Activated naive CD8-positive, alpha-beta T cell treated with anti-CD3 and anti-CD28 coated beads for 36 hours (primary cell): ENCODE measurements around the gene LPP. TPM values are rescaled to one million over a fixed set of nuclear protein-coding genes. Genes with fewer than 3 reads are reported as not detected.
A peak's percentile ranks its signal among the peaks of the same experiment; 100 is the strongest.
"Not testable (repeated sequence)": the region's sequence is repeated elsewhere in the genome, so short reads cannot be mapped to it uniquely, and the experiment has no call there.

Source experiments
- DNase-seq: peaks from one replicate; pipeline ENCODE4 v3.0.0; 2021
- H3K27ac Mint-ChIP-seq: one replicate; pipeline ENCODE4 v1.8.0; 2022; ENCODE audit warnings: mild to moderate bottlenecking, moderate library complexity, mixed read lengths
- H3K27me3 Mint-ChIP-seq: one replicate; pipeline ENCODE4 v1.8.0; 2022; ENCODE audit warnings: mild to moderate bottlenecking, mixed read lengths
- H3K36me3 Mint-ChIP-seq: one replicate; pipeline ENCODE4 v1.8.0; 2021; ENCODE audit warnings: mild to moderate bottlenecking, mixed read lengths
- H3K4me1 Mint-ChIP-seq: one replicate; pipeline ENCODE4 v1.8.0; 2021; ENCODE audit warnings: mixed read lengths
- H3K4me3 Mint-ChIP-seq: one replicate; pipeline ENCODE4 v1.8.0; 2022; ENCODE audit warnings: mild to moderate bottlenecking, moderate library complexity, mixed read lengths
- H3K9me3 Mint-ChIP-seq: one replicate; pipeline ENCODE4 v1.8.0; 2022; ENCODE audit warnings: mixed read lengths
- total RNA-seq, 2 experiments: library from RNA; stranded (reverse); gene quantifications; one replicate each; pipeline ENCODE4 v1.2.3, GENCODE V29; 2021

Gene LPP
- total RNA-seq, 2 experiments from 2014 or later: 15.0 to 15.3 TPM

DNA sequence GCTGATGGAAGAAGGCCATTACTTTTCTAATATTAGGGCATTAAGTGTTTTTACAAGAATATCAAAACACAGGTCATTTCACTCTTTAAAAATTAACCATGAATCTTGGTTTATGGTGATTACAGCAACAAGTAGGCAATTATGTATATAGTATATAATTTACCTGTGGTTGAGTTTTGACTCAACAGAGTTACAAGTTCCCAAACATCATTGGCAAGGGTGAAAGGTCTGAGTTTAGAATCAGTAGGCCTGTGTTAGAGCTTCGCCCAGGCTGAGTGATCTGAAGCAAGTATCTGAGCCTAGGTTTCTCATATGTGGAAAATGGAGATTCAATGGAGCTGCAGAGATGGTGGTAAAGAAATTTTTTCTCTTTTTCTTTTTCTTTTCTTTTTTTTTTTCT lies 25.1 kb upstream of the LPP start:
- Mint-ChIP-seq H3K4me3 (no peak overlapping the region), H3K27ac (no peak overlapping the region), H3K27me3 (no peaks in the 10 kb centered on the region), H3K4me1 (peaks cover 3% of the 10 kb centered on the region), H3K36me3 (peaks cover 1% of the 10 kb centered on the region), H3K9me3 (no peaks in the 10 kb centered on the region)
- DNase-seq: no peak

DNA sequence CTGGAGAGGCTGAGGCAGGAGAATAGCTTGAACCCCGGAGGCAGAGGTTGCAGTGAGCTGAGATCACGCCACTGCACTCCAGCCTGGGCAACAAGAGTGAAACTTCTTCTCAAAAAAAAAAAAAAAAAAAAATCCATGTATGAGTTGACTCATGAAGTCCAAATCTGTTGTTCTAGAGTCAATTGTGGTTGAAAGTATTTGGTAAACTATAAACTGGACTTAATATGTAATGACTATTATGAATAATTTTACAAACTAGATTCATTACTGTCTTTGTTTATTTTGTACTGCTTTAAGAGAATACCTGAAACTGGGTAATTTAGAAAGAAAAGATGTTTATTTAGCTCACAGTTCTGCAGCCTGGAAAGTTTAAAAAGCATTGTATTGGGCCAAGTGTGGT lies 22.9 kb upstream of the LPP start:
- not testable (repeated sequence) for H3K27me3 Mint-ChIP-seq, H3K27ac Mint-ChIP-seq, H3K4me3 Mint-ChIP-seq, H3K36me3 Mint-ChIP-seq, H3K9me3 Mint-ChIP-seq, DNase-seq, H3K4me1 Mint-ChIP-seq

DNA sequence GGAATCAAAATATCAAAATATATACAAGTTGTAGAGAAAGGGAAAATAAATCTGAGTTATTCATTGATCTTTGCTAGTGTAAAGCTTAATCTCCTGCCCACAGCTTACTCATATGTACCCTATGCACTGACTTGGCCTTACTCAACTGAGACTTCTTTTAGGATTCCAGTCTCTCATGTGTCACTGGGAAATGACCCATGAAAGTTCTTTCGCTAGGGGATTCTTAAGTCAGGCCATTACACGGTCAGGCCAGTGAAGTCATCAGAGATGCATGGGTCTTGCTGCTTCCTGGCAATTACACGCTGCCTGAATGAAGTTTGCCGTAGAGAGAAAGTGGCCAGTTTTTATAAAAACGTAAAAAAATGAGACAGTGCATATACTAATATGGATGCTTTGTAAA lies 20.7 kb upstream of the LPP start:
- H3K9me3 Mint-ChIP-seq: peaks cover 3% of the 10 kb centered on the region
- no peak for DNase-seq
- peaks cover 1% of the 10 kb centered on the region for H3K36me3 Mint-ChIP-seq
- H3K27ac Mint-ChIP-seq: no peak overlapping the region
- no peaks in the 10 kb centered on the region for H3K27me3 Mint-ChIP-seq
- no peak overlapping the region for H3K4me3 Mint-ChIP-seq
- peaks cover 2% of the 10 kb centered on the region for H3K4me1 Mint-ChIP-seq

DNA sequence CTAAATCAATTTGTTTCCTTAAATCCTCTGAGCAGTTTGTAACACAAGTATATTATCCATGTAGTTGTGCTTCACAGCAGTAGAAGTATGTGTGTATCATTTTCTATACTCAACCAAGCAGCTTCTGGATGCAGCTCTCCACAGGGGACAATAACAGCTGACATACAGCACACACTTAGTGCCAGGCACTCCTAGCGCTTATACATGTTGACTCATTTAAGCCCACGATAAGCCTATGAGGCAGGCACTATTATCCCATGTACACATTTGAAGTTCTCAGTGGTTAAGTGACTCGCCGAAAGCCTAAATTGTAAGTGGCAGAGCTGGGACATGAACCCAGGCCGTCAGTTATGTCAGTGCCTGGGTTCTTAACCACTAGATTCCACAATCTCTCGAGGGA lies 20.3 kb upstream of the LPP start:
- Mint-ChIP-seq H3K36me3 (peaks cover 1% of the 10 kb centered on the region), H3K4me3 (no peak overlapping the region), H3K9me3 (peaks cover 3% of the 10 kb centered on the region), H3K4me1 (peaks cover 2% of the 10 kb centered on the region), H3K27ac (no peak overlapping the region), H3K27me3 (no peaks in the 10 kb centered on the region)
- no peak for DNase-seq

DNA sequence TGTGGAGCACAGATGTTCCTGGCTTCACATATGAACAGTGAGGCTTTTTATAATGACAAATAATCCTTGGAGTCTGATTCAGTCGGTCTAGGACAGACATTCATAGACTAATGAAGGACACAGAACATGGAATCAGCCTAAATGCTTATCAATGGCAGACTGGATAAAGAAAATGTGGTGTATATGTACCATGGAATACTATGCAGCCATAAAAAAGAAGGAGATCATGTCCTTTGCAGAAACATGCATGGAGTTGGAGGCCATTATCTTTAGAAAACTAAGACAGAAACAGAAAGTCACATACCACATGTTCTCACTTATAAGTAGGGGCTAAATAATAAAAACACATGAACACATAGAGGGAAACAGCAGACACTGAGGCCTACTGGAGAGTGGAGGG lies 19.9 kb upstream of the LPP start:
- DNase-seq: no peak
- no peaks in the 10 kb centered on the region for H3K27me3 Mint-ChIP-seq
- peaks cover 1% of the 10 kb centered on the region for H3K36me3 Mint-ChIP-seq
- H3K9me3 Mint-ChIP-seq: peaks cover 3% of the 10 kb centered on the region
- H3K4me1 Mint-ChIP-seq: peaks cover 2% of the 10 kb centered on the region
- no peak overlapping the region for H3K4me3 Mint-ChIP-seq
- no peak overlapping the region for H3K27ac Mint-ChIP-seq

DNA sequence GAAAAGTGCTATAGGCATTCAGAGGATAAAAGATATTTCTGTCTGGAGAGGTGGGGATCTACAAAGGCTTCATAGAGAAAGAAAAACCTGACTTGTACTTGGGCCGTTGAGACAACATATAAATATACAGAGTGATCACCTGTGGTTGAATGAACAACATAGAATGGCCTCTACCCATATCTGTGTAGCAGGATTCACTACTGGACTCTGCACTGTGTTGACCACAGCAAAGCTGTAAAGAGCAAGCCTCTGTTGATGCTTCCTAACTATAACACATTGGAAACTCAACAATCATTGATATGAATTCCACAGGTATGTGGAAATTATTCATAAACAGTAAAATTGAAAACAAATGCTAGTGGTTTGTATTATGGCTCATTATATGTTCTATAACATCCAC lies 19.1 kb upstream of the LPP start:
- Mint-ChIP-seq H3K9me3 (peaks cover 3% of the 10 kb centered on the region), H3K27me3 (no peaks in the 10 kb centered on the region), H3K4me1 (peaks cover 2% of the 10 kb centered on the region), H3K4me3 (no peak overlapping the region), H3K27ac (no peak overlapping the region), H3K36me3 (peaks cover 1% of the 10 kb centered on the region)
- DNase-seq: no peak

DNA sequence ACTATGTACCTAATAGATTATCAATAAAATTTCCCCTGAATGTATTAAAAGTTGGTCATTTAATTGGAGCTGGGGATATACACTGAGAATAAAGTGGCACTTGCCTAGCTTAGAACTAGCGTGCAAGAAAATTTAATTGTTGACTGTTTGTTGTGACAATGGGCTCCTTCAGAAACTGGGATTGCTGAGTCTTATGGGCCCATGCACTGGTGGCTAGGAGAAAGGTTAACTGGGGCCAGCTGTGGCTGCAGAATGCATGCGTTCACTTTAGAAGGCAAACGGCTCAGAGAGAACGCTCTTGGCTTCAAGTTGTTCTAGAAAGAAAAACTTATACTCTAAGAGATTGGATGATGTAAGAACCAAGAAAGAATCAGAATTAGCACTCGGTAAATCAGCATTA lies 18.7 kb upstream of the LPP start:
- Mint-ChIP-seq H3K4me3 (no peak overlapping the region), H3K27ac (no peak overlapping the region), H3K27me3 (no peaks in the 10 kb centered on the region), H3K4me1 (peaks cover 2% of the 10 kb centered on the region), H3K36me3 (peaks cover 1% of the 10 kb centered on the region), H3K9me3 (peaks cover 3% of the 10 kb centered on the region)
- no peak for DNase-seq

DNA sequence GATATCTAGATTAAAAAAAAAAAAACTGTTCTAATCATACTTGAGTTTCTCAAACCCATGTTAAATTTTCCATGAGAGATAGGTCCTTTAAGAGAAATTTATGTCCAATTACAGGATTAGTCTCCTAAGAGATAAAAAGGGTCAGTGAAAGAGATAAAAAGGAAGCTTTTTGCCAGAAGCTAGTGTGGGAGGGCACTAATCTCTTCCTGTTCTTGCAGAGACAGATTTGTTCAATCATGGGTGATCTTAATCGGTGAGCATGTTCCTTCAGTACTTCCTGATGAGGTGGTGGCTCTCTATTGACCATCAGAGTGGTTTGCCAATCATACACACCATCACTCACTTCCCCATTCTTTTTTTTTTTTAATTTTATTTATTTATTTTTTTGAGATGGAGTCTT lies 16.9 kb upstream of the LPP start:
- H3K27ac Mint-ChIP-seq: no peak overlapping the region
- peaks cover 2% of the 10 kb centered on the region for H3K4me1 Mint-ChIP-seq
- H3K9me3 Mint-ChIP-seq: peaks cover 3% of the 10 kb centered on the region
- no peak overlapping the region for H3K4me3 Mint-ChIP-seq
- no peaks in the 10 kb centered on the region for H3K27me3 Mint-ChIP-seq
- H3K36me3 Mint-ChIP-seq: peaks cover 1% of the 10 kb centered on the region
- no peak for DNase-seq

DNA sequence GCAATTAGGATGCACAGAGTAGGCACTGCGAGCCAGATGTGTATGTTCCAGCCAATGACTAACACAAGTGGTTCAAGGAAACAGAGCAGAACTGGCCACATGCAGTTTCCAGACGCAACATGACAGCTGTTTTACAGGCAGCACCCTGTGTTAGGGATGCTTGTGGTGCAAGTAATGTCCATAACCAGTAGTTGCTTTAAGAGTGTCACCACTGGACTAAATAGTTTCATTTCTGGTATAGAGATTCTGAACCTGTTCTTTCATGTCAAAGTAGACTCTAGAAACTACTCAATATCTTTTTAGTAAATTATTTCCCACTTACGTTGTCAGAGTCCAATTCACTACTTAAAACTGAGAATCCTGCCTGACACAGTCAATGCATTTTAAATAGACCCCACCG lies 14.5 kb upstream of the LPP start:
- Mint-ChIP-seq H3K27ac (no peak overlapping the region), H3K36me3 (no peaks in the 10 kb centered on the region), H3K4me3 (no peak overlapping the region)

DNA sequence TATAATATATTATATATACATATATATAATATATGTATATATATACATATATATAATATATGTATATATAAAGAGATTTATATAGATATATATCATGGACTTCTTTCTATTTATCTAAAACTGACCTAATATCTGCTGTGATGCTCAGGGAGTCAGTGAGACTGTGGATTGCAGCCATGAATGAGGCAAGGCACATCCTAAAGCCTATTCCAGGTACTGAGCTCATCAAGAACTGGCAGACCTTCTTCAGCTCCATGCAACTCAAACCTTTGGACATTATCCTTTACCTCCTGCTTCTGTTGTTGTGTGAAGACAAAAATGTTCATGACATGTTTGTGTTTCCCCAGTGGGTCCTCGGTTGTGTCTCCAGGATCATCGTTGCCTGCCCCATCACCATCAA lies 7.7 kb upstream of the LPP start:
- Mint-ChIP-seq H3K4me1 (peaks cover 12% of the 10 kb centered on the region), H3K27me3 (no peaks in the 10 kb centered on the region), H3K27ac (no peak overlapping the region), H3K36me3 (no peaks in the 10 kb centered on the region), H3K4me3 (no peak overlapping the region), H3K9me3 (peaks cover 4% of the 10 kb centered on the region)
- no peak for DNase-seq

More for the DNA sequence above, 14.5 kb upstream of the LPP start:
- Mint-ChIP-seq H3K9me3 (no peaks in the 10 kb centered on the region), H3K4me1 (peaks cover 6% of the 10 kb centered on the region), H3K27me3 (no peaks in the 10 kb centered on the region)
- no peak for DNase-seq

DNA sequence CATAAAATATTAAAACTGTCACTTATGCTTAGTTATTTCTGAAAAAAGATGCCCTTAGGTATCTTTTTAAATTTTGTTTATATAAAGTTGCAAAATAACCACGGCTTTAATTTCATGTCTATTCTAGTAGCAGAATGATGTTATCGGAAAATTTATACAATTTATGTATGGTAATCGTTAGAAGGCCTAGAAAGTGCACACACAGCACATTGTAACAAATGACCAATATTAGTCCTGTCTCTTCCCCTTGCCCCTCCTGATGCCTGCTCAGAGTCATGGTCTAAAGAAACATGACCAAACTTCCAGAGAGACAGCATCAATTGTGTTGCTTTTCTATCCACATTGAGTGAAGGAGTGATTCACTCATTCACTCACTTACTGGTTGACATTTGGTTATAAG lies 6.2 kb upstream of the LPP start:
- no peaks in the 10 kb centered on the region for H3K36me3 Mint-ChIP-seq
- no peak for DNase-seq
- H3K4me3 Mint-ChIP-seq: no peak overlapping the region
- no peak overlapping the region for H3K27ac Mint-ChIP-seq
- peaks cover 4% of the 10 kb centered on the region for H3K9me3 Mint-ChIP-seq
- H3K27me3 Mint-ChIP-seq: no peaks in the 10 kb centered on the region
- peaks cover 16% of the 10 kb centered on the region for H3K4me1 Mint-ChIP-seq

DNA sequence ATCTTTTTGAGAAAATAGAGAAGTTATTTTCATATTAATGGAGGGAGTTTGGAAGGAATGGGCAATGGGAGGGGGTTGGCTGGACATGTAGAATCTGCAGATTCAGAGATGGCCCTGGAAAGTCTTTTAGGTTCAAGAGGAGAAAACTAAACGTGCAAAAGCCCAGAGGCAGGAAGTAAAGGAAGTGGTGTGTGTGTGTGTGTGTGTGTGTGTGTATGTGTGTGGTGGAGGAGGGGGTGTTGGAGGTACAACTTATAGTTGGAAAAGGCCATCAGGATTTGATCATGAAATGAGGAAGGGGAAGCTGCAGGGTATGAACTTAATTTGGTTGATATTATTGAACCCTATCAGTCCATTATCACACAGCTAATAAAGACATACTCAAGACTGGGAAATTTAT lies 5.6 kb upstream of the LPP start:
- Mint-ChIP-seq H3K9me3 (peaks cover 4% of the 10 kb centered on the region), H3K27me3 (peaks cover under 1% of the 10 kb centered on the region), H3K4me1 (peaks cover 18% of the 10 kb centered on the region), H3K36me3 (no peaks in the 10 kb centered on the region), H3K27ac (no peak overlapping the region), H3K4me3 (no peak overlapping the region)
- DNase-seq: no peak

DNA sequence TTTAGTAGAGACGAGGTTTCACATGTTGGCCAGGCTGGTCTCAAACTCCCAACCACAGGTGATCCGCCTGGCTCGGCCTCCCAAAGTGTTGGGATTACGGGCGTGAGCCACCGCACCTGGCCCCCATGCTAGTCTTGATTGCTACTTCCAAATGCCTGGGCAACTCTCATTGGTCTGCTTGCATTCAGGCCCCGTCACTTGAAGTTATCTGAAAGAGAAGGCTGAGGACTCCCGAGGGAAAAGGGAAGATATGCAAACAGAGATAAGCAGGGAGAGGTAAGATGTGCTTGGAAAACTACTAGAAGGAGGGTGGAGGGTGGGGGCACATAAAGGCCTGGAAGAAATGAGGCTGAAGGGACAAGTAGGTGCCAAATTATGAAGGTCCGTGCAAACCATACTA lies 4.4 kb upstream of the LPP start:
- H3K9me3 Mint-ChIP-seq: peaks cover 4% of the 10 kb centered on the region
- H3K4me1 Mint-ChIP-seq: peaks cover 21% of the 10 kb centered on the region
- no peak overlapping the region for H3K4me3 Mint-ChIP-seq
- no peak overlapping the region for H3K27ac Mint-ChIP-seq
- DNase-seq: no peak
- H3K36me3 Mint-ChIP-seq: no peaks in the 10 kb centered on the region
- peaks cover 4% of the 10 kb centered on the region for H3K27me3 Mint-ChIP-seq

DNA sequence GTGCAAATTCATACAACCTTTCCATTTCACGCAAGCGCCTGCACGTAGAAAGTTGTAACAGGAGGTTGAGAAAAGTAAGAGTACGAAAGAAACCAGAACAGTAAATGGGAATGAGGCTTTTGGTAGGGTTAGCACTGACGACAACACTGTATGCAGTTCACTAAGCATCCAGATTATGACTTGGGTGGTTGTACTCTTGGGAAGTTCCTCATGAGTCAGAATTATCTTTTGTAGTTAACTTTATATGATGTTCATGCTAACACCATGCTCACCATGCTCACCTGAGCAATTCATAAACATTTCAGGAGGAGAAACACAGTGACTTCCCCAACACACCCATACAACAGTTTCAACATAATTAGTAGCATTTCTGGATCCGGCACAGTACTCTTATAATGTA lies 3.0 kb upstream of the LPP start:
- Mint-ChIP-seq H3K27me3 (peaks cover 4% of the 10 kb centered on the region), H3K27ac (no peak overlapping the region), H3K4me1 (peaks cover 33% of the 10 kb centered on the region), H3K9me3 (peaks cover 4% of the 10 kb centered on the region), H3K4me3 (no peak overlapping the region), H3K36me3 (no peaks in the 10 kb centered on the region)
- no peak for DNase-seq

DNA sequence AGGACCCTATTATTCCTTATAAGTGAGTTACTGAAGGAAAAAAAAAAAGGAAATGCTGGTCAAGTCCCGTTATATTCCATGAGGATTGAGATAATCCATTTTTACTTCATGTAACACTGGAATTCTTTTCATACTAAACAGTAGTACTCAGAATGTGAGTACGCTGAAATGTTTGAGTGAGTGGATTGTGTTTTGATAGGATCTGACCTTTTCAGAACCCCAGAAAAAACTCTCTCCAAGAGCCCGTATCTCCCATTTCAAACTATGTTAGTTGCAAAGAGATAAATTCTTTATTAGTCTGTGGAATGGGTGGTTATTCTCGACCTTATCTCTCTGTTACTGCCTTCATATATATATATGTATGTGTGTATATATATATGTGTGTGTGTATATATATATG lies 2.5 kb upstream of the LPP start:
- Mint-ChIP-seq H3K4me3 (no peak overlapping the region), H3K4me1 (peaks cover 38% of the 10 kb centered on the region), H3K9me3 (peaks cover 4% of the 10 kb centered on the region), H3K27me3 (peaks cover 4% of the 10 kb centered on the region), H3K27ac (no peak overlapping the region), H3K36me3 (no peaks in the 10 kb centered on the region)
- no peak for DNase-seq

DNA sequence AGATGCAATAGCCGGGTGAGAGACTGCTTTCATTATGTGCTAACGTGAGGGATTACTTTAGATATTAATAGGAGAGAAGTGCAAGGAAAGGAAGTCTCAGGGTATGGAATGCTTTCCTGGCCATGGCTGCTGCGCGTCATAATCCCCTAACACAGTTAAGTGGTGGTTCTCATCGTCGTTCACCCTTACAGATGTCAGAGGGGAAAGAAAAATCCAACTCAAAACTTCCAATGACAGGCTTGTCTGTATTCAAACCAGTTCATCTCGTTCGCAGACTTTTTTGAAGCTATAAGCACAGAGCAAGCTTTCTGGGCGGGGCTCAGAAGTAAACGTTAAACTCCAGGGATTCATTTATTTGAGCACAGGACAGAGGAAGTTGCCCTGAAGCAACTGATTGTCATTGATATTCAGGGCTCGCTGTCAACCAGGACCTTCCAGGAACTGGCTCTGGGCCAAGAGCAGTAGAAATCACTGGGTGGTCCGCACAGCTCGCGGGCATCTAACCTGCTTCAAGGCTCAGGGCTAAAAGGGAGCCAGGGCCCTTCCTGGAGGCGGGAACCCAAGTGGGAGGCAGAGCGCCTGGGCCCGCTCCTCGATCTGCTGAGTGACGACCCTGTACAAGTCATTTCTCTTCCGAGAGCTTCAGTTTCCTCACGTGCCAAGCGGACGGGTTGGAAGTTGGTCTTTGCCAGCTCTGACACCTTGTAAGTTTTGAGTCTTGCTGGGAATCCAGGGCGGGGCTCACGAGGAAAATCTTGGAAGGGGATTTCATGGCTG lies 1.1 kb upstream of the LPP start:
- peaks cover 45% of the 10 kb centered on the region for H3K4me1 Mint-ChIP-seq
- no peaks in the 10 kb centered on the region for H3K36me3 Mint-ChIP-seq
- H3K27me3 Mint-ChIP-seq: peaks cover 4% of the 10 kb centered on the region
- peak overlapping the region; percentile 86 for H3K4me3 Mint-ChIP-seq
- DNase-seq: peak; percentile 27
- peak overlapping the region; percentile 83 for H3K27ac Mint-ChIP-seq
- peaks cover 4% of the 10 kb centered on the region for H3K9me3 Mint-ChIP-seq
